Measurements from ENCODE around the gene SYT5. TPM values are rescaled to one million over a fixed set of nuclear protein-coding genes. Genes with fewer than 3 reads are reported as not detected.
"Not testable (repeated sequence)": the region's sequence is repeated elsewhere in the genome, so short reads cannot be mapped to it uniquely, and the experiment has no call there.

Gene SYT5
- total RNA-seq, 1 experiment from 2014 or later = 2.3 TPM

GRCh38 chr19:55224679-55225414, 44.8 kb upstream of the SYT5 start:
- POLR2A ChIA-PET; H3K4me1 ChIP-seq (ENCODE audit: control insufficient read depth in 1 of 2, insufficient read depth in 2 of 2, low read length in 2 of 2); DNase-seq (ENCODE audit: low read depth, low spot score); H3K9me2 ChIP-seq (ENCODE audit: insufficient read depth); H3K27me3 ChIP-seq (ENCODE audit: insufficient read depth, low read length); H3K9ac ChIP-seq (ENCODE audit: low read length); H3K9me3 ChIP-seq (ENCODE audit: control insufficient read depth in 1 of 2, insufficient read depth in 1 of 2, low read depth in 1 of 2, low read length in 2 of 2); RAD21 ChIA-PET (ENCODE audit: low non-redundant PET in 1 of 2, low total read pairs in 2 of 2, uncharacterized antibody in 2 of 2, unreplicated experiment in 2 of 2); H4K20me1 ChIP-seq (ENCODE audit: insufficient read depth); ATAC-seq; H3K4me2 ChIP-seq (ENCODE audit: low read length); CTCF ChIA-PET; BruUV-seq (replicated peaks); intact Hi-C loops (cut with micrococcal nuclease); H2AFZ ChIP-seq (ENCODE audit: low read depth, low read length, poor library complexity, severe bottlenecking); H3K27ac ChIP-seq (ENCODE audit: low read depth, low read length); H3K4me3 ChIP-seq (replicated peaks in 1 of 2; ENCODE audit: low read depth in 1 of 2, low read length in 2 of 2); H3K79me2 ChIP-seq (ENCODE audit: insufficient read depth, low read length); H3K36me3 ChIP-seq (ENCODE audit: control insufficient read depth in 1 of 2, insufficient read depth in 2 of 2, low read length in 2 of 2): not testable (repeated sequence)

DNA sequence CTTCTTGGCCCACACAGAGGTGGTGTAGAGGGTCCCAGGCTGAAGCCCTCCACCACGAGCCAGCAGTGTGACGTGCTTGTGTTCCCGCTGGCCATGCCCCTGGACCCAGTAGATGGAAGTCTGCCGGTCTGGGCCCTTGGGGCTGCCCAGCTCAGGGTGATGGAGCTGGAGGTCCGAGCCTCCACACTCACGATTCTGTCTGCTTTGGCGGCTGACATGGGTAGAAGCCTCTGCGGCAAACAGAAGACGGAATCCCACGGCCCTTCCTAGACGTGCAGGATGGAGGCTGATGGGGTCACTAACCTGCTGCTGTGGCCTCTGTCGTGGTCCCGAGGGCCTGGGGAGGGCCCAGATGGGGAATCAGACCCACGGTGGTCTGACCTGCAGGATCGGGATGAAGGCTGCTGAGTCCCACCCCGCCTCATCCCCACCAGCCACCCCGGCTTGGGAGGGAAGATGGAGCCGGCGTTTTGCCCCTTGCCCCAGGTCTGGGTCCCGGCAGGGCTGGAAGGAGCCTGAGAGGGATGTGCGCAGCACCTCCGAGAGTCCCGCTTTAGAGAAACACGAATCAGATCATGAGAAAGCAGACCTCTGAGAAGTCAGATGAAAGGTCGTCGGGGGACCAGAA, 44.1 kb upstream of the SYT5 start:
- no peak overlapping the region for H2AFZ ChIP-seq (ENCODE audit: low read depth, low read length, poor library complexity, severe bottlenecking)
- no peak overlapping the region for H3K27ac ChIP-seq (ENCODE audit: low read depth, low read length)
- no peak for TF ChIP-seq ZFX (IDR thresholded peaks at IDR 0.05)
- no peak for TF ChIP-seq ZBTB33 (IDR thresholded peaks at IDR 0.05; ENCODE audit: extremely low read depth, insufficient replicate concordance, low read length)
- ChIA-PET CTCF (no interaction called here), RAD21 (ENCODE audit: low non-redundant PET in 1 of 2, low total read pairs in 2 of 2, uncharacterized antibody in 2 of 2, unreplicated experiment in 2 of 2) (no interaction called here), POLR2A (no interaction called here)
- H3K27me3 ChIP-seq (ENCODE audit: insufficient read depth, low read length) = no peaks in the 10 kb centered on the region
- no peak overlapping the region for H3K9ac ChIP-seq (ENCODE audit: low read length)
- DNase-seq (ENCODE audit: low read depth, low spot score) = no peak
- H3K4me2 ChIP-seq (ENCODE audit: low read length) = no peak overlapping the region
- H3K36me3 ChIP-seq (ENCODE audit: control insufficient read depth in 1 of 2, insufficient read depth in 2 of 2, low read length in 2 of 2) = no peaks in the 10 kb centered on the region
- H3K79me2 ChIP-seq (ENCODE audit: insufficient read depth, low read length) = no peaks in the 10 kb centered on the region
- no peaks in the 10 kb centered on the region; a peak in 1 of 4 replicates for H3K9me3 ChIP-seq (ENCODE audit: control insufficient read depth in 1 of 2, insufficient read depth in 1 of 2, low read depth in 1 of 2, low read length in 2 of 2)
- no TSS peak for BruUV-seq (replicated peaks)
- H3K4me3 ChIP-seq (replicated peaks in 1 of 2; ENCODE audit: low read depth in 1 of 2, low read length in 2 of 2) = no peak overlapping the region
- H3K9me2 ChIP-seq (ENCODE audit: insufficient read depth) = no peaks in the 10 kb centered on the region
- intact Hi-C loops (cut with micrococcal nuclease) = no loop called here
- no peaks in the 10 kb centered on the region for H3K4me1 ChIP-seq (ENCODE audit: control insufficient read depth in 1 of 2, insufficient read depth in 2 of 2, low read length in 2 of 2)
- no peaks in the 10 kb centered on the region for H4K20me1 ChIP-seq (ENCODE audit: insufficient read depth)
- ATAC-seq = no peak
